ENCODE results near the gene TCFL5.

TCFL5 gene

DNA sequence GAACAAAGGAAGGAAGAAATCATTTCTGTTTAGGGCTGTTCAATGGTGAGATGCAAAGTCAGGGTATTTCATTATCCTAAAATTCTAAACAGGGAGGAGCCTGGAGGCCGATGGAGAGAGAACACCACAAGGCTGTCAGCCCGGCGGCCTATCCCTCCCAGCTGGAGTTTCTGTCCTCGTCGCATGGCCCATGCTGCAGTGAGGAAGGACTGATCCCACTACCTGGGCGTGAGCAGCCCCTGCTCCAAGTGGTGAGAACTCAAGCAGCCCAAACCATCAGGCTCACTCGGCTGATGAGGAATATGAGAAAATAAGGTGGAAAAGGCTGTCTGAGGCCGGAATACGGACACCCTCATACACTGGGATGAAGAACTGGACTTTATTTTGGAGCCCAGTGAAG is 33.9 kb upstream of the TCFL5 start:
- no peak for DNase-seq

DNA sequence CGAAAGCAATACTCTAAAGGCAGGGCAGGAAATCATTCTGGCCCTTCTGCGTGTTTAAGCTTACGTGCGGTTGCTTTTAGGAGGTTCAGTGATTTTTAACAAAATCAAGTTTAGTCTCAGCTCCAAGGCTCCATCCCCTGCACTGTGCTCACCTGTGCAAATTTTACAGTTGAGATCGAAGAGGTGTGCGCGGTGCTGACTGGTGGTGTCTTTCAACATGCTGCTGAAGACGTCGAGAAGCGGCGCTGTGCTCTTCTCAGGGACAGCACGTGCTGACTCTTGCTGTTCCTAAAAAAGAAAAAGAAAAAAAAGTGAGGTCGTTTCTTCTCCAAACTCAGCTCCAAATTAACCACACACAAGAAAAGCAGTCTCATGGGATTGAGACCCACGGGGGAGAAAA is 32.6 kb upstream of the TCFL5 start:
- no peak for DNase-seq

DNA sequence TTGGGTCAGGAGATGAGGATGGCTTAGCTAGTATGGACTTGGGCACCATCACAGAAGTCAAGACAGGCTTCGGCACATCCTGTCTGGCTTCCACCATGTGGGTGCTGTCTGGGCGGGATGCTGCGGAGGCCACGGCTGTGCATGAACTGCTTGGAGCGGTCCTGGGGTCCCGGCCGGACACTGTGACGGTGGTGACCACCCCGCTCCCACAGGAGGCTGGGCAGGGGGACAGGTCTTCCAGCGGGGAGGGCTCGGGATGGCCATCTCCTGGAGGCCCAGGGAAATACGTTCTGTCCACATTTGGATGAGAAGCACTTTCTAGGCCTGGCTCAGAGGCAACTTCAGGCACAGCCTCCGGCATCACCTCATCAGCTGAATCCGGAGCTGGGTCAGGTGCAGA is 32.1 kb upstream of the TCFL5 start:
- no peak for DNase-seq

DNA sequence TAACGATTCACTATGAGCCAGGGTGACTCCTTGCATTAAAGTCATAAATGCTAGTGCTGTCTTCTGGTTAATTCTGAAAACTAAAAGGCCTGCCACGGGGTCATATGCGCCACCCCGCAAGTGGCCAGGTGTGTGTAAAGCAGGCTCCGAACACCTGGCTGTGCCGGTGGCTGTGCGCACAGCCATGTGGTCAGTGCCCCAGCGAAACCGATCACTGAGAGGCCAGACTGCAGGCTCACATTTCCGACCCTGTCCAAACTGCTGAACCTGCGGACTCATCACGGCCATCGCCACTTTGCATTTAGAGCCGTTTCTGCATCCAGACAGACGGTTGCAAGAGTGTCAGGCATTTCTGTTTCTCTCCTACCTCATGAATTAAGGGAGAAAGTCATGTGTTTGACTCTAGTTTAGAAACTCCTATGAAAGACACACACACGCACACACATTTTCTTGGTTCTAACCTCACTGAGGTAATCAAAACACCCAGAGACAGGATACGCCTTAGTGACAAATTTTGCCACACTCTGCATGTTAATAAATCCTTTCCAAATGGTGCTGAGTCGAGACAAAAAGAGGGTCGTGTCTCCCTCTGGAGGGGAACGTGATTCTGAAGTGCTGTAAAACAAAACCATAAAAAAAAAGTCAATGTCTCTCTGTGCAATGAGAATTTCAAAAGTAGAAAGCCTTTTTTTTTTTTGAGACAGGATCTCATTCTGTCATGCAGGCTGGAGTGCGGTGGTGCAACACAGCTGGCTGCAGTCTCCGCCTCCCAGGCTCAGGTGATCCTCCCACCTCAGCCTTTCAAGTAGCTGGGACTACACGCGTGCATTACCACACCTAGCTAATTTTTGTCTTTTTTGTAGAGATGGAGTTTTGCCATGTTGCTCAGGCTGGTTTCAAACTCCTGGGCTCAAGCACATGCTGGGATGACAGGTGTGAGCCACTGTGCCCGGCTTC is 31.0 kb upstream of the TCFL5 start:
- no peak for DNase-seq

DNA sequence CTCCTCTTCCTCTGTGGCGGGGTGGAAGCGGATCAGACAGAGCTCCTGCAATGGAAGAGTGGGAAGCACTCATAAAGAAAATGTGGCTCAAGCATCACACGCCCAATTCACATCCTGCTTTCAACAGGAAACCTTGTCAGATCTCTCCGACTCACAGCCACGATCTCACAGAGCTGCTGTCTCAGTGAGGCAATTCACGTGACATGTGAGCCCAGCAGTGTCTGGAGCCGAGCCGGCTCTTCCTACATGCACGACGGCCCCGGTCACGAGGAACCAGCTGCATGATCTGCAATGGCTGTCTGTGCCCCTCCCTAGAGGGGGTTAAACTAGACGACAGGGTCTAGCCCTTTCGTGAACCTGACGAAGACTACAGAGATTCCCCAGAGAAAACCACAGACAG is 29.5 kb upstream of the TCFL5 start:
- DNase-seq: no peak

DNA sequence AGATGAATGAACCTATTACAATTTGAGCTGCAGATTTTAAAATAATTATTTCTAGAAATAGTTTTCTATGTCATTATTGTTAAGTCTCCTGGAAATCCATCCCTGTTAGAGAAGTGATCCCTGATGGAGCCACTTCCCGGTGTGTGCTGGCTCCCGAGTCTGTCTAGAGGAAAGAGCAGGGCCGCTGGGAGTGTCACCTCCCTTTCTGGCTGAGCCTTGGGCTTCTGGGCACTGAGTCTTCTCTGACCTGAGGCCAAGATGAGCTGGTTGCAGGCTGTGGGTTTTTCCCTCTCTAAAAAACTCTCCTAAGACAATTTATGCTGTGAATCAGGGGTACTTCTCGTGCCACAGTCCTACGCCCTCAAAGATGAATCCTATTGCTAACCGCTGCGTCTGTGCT is 28.8 kb upstream of the TCFL5 start:
- DNase-seq: no peak

DNA sequence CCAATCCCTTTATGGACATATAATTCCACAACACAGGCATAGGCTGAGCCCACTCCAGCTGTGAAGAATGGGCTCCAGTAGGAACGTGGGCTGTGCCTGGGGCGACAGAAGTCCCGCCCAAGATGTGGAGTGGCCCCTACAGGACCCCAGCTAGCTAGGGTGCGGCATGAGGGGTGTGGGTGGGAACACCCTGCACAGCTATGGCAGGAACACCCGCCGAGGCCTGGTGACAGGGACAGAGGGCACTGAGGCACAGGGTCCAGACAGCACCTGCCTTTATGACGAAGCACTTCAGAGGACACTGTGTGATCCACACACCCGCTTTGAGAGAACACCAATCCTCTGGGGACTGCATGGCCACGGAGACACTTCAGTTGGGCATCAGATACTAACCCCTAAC is 28.2 kb upstream of the TCFL5 start:
- no peak for DNase-seq

DNA sequence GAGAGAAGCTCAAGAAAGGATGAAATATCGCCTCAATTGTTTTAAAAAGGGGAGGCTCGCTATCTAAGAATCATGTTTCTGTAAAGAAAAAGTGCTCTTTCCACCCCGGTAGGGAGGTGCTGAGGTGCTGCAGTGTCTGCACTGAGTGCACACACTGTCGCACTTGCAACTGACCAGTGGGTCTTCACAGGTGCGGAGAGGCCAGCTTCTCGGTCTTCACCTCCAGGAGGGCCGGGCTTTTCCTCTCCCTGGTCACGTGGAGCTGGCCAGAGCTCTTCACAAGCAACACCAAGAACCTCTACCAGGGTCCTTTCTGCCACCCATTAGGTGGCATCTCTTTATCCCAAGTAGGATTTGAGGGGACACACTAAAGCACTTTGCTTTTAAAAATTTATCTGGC is 27.8 kb upstream of the TCFL5 start:
- DNase-seq: no peak

DNA sequence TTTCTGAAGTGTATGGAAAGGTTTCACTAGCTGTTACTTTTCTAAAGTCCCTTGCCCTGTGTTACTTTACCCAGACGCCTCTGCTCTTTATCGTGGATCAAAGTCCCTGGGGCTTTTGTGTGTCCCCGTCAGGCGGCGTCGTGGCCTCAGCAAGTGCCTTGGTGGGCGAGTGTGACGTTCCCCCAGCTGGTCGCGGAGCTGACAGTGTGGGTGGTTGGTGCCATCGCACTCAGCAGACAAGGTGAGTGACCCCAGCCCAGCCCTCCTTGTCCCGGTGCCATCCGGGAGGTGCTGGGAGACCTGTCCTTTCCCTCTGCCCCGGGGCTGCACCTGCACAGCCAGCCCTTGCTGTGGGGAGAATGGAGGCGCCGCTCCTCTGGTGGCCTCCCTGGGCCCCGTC is 27.3 kb upstream of the TCFL5 start:
- no peak for DNase-seq

DNA sequence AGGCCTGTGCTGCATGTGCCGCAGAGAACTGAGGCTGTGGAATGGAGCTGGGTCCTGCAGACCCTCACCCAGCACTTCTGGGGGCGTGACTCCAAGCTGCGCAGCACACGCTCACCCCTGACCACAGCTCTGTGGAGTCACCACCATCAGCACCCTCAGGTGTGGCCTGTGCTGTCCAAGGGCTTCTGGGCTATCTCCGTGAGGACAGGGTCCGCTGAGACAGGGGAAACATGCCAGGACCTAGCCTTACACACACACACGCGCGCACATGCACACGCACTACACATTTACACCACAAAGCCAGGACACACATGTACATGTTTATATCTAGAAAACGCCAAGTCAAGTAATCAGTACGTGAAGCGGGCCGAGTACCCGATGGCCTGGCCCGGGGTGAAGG is 26.8 kb upstream of the TCFL5 start:
- DNase-seq: no peak

DNA sequence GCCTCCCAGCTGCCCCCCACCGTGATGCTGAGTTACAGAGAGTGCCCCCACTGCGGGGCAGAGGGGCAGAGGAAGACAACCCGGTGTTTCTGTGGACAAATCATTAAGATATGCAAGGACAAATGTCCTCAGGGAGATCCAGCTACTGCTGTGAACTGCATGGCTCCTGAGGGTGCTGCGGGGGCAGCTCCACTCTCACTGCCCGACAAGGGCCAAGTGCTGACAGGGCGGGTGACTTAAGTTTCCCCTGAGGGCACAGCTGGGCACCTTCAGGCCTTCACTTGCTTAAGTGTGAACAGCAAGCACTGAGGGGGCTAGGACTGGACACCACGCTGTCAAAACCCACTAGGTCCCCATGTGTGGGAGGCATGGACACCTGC is 26.2 kb upstream of the TCFL5 start:
- no peak for DNase-seq

DNA sequence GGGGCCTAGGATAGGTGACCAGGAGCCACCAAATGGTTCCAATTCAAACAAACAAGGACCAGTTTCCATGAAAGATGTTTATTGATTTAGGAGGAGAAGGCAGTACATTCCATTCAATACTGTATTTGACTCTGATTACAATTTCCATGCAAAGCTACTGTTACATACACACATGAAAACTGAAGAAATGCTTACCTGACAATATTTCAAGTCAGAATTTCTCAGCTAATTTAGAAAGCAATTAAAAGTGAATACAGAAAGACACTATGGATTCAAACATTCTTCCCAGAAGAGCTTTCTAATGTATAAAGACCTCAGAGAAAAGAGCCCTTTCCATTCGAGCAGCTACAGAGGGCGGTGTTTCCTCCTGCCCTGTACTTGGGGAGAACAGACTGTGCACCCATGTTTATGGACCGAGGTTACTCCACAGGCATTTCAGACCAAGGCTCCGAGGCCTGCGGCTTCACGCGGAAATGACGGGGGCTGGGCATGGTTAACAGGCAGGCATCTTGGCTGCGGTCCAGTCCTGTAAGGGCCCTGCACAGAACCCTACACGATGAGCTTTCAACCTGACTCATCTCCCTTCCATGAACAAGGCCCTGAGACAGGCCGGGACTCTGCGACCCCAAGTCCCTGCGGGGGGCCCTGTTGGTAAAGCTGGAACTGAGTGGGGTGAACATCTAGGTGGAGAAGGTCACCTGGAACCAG is 25.7 kb upstream of the TCFL5 start:
- no peak for DNase-seq

DNA sequence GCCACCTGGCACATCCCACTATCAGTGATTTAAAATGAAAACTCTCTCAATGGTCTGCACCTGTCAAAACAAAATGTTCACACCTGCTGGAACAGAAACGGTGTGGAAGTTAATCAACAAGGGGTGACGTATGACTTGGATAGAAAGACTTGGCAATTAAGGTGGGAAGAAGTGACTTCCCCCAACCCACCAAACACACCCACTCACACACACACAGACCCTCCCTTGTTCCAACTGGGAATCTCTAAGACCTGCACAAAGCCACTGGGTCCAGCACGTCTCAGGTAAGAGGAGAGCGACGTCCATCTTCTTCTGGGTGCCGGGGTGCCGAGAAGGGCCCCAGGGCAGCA is 25.1 kb upstream of the TCFL5 start:
- no peak for DNase-seq

DNA sequence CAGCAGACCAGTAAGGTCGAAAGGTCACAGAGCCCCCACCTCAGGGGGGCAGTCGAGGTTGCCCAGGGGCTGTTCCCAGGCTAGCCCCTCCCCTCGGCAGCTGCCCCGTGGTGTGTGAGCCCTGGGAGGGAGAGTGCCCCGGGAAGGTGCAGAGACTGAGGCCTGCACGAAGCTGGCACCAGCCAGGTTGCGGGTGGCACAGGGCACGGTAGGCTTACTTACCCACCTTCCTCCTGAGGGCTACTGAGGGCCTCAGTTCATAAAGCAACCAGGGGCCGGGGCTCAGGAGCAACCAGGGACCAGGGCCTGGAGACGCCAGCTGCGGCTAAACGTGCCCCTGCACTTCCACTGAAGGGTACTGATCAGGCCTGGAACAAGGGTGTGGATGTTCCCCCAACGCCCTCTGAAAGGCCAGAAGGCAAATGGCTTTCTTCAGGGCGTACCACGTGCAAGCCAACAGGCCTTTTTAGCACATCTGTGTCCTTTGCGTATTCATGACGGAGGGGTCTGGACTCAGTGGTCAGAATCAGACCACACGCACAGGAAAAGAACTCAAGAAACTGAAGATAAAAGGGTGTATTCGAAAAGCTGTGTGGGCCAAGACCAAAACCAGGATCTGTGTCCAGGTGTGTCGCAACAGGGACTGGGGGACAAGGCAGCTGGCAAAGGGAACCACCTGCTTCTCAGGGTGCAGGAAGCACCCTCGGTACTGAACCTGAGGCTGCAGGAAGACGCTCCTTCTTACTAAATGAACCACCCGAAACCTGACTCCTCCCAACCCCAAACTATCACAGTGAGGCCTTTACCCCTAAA is 24.5 kb upstream of the TCFL5 start:
- DNase-seq: no peak

DNA sequence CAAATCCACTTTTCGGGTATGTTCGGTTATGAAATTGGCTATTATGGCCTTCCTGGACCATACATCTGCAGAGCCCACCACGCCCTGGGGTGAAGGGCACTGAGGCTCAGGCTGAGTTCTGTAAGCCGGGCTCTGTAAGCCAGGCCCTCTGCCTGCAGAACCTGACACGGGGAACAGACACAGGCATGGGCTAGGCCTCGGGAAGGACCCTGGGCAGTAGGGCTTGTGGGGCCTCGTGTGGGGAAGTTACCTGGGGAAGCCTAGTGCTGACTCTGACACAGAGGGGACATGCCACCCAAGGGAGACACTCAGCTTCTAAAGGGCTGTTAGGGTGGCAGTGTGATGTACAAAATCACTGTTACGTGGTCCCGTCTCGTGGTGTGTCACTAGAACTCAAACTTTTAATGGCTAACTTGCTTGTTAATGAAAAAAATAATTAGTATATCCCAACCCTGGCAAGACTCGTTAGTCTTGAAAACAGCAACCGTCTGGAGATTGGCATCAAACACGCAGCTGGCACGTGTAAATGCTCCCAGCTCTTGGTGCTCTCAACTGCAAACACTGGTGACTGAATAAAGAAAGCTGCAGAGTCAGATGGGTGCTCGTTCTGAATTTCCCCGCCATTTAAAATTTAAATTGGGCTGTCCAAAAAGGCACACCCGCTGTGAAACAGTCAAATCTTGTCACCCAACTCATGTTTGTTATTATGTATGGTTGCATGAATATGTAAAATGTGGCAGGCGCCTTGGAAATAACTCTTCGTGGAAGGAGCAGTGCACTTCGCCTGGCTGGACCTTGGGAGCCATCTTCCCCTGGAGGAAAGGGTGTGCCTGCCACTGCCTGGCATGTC is 23.6 kb upstream of the TCFL5 start:
- DNase-seq: no peak

DNA sequence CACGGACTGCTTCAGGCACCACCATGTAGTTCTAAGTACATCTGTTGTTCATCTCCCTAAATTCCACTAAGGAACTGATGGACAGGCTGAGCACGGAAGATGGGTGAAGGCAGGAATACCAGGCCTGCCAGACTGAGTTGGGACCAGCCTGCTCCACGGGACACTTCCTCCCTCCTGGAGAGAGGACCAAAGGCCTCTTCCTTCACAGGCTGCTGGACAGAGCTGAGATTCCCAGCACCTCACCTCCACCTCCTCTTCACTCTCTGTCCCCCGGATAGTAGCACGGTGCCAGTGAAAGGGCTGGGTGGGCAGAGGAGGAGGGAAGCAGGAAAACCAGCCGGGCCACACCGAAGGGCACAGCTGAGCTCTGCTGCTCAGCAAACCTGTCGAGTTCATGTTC is 22.9 kb upstream of the TCFL5 start:
- no peak for DNase-seq

DNA sequence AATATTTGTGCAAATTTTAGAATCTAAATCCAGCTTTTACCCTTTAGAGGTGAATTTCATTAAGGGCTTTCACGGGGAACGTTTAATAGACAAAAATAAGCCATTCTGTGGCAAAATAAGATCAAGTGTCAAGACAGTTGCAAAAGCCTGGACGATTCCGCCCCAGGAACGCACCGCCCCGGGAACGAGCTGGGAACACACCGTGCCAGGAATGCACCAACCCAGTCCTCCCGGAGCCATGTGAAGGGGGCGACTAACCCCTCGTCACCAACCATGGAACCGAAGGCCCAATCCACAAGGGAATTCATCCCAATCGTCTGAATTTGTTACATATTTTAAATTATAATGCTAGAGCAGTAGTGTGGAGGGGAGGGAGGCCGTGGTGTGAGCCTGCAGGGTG is 20.8 kb upstream of the TCFL5 start:
- no peak for DNase-seq

DNA sequence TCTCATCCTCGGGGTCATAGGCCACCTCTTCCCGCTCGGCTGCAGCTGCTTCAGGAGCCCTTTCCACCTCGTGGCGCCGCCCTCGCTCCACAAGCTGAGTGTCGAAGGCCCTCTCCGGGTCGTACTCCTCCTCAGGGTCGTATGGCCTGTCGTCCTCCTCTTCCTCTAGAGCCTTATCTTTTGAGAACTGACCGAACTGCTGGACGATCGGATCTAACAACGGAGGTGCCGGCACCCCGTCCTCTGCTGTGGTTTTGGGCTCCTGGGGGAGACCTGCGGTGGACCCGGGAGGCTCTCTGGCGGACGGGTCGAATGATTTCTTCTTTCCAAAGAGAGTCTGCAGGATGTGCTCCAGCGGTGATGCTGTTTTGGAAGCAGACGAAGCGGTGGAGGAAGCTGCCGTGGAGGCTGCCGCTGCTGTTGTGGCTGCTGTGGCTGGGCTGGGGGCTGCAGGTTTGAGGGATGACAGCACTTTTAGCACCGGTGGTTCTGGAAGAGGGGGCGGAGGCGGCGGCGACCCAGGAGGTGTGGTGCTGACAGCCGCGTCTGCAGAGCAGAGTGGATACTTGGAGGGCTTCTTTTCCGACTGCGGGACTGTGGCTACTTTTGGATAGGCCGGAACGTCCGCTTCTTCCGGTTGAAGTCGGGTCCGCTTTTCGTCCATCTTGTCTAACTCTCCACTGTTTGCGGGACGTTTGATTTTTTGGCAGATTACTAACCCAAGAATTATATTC is 20.2 kb upstream of the TCFL5 start:
- no peak for DNase-seq

DNA sequence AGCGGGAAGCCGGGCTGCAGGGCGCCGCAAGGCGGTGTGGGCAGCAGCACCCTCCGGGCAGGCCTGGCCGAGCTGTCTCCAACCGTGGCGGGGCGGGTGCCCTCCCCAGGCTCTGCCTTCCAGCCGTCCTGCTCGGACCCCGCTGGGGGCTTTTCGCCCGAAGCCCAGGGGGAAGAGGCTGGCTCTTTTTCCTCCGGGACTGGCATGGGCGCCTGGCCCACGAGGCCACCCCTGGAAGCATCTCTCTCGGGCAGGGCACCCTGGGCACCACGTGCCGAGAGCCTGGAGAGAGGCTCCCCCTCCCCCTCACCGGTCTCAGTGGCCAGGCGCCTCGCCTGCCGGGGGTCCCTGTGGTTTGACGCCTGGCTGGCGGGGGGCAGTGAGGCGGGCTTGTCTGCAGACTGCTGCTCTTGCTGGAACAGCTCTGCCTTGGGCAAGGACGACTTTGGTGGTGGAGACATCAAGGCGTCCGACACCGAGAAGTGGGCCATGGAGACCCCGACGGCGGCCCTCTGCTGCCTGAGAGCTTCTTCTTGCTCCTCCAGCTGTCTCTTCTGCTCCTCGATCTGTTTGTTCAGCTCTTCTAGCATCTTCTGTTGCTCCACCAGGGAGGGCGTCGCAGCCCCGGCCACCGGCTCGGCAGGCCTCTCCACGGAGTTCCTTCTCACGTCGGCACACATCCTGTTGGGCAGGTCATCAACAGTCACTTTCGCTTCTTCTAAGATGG is 19.5 kb upstream of the TCFL5 start:
- no peak for DNase-seq

DNA sequence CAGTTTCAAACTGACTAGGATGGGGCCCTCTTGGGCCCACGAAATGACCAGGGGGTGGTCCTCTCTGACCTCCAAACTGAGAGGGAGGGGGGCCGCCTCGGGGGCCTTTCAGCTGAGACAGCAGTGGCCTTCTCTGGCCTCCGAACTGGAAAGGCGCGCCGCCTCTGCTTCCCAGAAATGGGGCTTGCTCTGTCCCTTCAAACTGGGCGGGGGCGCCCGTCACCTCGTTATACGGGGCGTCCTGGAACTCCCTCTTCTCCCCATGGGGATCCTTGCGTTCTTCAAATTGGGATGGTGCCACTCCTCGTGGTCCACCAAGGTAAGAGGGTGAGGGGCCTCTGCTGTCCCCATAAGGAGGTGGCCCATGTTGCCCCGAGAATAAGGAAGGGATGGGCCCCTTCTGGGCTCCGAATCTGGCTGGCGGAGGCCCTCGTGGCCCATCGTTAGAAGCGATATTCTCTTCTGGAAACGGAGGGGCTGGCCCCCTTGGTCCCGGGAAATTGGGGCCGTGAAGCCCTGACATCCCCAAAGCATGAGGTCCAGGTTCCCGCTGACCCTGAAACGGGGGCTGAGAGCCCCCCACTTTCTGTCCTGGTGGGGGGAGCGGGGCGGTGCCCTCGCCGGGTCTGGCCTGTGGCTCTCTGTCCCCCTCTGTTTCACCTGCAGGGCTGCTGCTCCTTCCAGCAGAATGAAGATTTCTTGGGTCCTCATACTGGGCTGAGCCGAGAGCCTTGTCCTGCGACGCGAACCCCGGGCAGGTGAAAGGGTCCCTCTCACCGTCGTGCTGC is 18.7 kb upstream of the TCFL5 start:
- no peak for DNase-seq
